GM23338 (cell line): ENCODE results near the gene TOMM5.

Experiments
- CREB1 ChIP-seq: fragments of 250-450 bp; sonication (Bioruptor Pico); IDR thresholded peaks from 2 replicates; pipeline ENCODE4 v1.5.0; 2020; ENCODE audit warnings: low read depth, mild to moderate bottlenecking, moderate library complexity
- EZH2 ChIP-seq: fragments of 200-600 bp; sonication (generic); IDR thresholded peaks from one replicate; pipeline ENCODE4 v1.8.0; 2017; ENCODE audit warnings: antibody characterized with exemption, mild to moderate bottlenecking, low read depth; ENCODE audit not compliant: unreplicated experiment
- EZH2phosphoT487 ChIP-seq: fragments of 200-600 bp; sonication (generic); IDR thresholded peaks from one replicate; pipeline ENCODE4 v1.8.1; 2018; ENCODE audit warnings: antibody characterized with exemption; ENCODE audit not compliant: unreplicated experiment
- POLR2AphosphoS5 ChIP-seq: IDR thresholded peaks from 2 replicates; pipeline ENCODE4 v1.6.1; 2016; ENCODE audit warnings: antibody characterized with exemption, low read depth
- REST ChIP-seq: IDR thresholded peaks from one replicate; pipeline ENCODE4 v1.6.1; 2018; ENCODE audit warnings: antibody characterized with exemption; ENCODE audit not compliant: unreplicated experiment
- ZNF114 ChIP-seq: fragments of 250-450 bp; sonication (Bioruptor Pico); IDR thresholded peaks from 2 replicates; pipeline ENCODE4 v1.5.0; 2020; ENCODE audit warnings: mild to moderate bottlenecking, moderate library complexity
- TF ChIP-seq, protein P1 (sequence below), 2 experiments: fragments of 200-600 bp in 1 of 2; sonication (generic) in 1 of 2; conservative IDR thresholded peaks; 2 replicates each; pipeline versions ENCODE4 v1.5.1 to v1.6.1; 2016 to 2017; ENCODE audit warnings: antibody characterized with exemption in 2 of 2, low read depth in 2 of 2, mild to moderate bottlenecking in 2 of 2, moderate library complexity in 1 of 2
- TF ChIP-seq, protein P2 (sequence below): fragments of 250-450 bp; sonication (Bioruptor Pico); IDR thresholded peaks from 2 replicates; pipeline ENCODE4 v1.5.0; 2020; ENCODE audit warnings: mild to moderate bottlenecking, moderate library complexity

GRCh38 chr9:37549527-37549926 is 42.9 kb downstream of the TOMM5 start:
- TF ChIP-seq, protein P1, sequence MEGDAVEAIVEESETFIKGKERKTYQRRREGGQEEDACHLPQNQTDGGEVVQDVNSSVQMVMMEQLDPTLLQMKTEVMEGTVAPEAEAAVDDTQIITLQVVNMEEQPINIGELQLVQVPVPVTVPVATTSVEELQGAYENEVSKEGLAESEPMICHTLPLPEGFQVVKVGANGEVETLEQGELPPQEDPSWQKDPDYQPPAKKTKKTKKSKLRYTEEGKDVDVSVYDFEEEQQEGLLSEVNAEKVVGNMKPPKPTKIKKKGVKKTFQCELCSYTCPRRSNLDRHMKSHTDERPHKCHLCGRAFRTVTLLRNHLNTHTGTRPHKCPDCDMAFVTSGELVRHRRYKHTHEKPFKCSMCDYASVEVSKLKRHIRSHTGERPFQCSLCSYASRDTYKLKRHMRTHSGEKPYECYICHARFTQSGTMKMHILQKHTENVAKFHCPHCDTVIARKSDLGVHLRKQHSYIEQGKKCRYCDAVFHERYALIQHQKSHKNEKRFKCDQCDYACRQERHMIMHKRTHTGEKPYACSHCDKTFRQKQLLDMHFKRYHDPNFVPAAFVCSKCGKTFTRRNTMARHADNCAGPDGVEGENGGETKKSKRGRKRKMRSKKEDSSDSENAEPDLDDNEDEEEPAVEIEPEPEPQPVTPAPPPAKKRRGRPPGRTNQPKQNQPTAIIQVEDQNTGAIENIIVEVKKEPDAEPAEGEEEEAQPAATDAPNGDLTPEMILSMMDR (conservative IDR thresholded peaks at IDR 0.05; ENCODE audit: low read depth in 2 of 2) = no peak
- TF ChIP-seq EZH2phosphoT487 (no peak), REST (no peak), POLR2AphosphoS5 (no peak), EZH2 (no peak), CREB1 (CRISPR knock-in tag) (no peak), ZNF114 (no peak)
- TF ChIP-seq, protein P2, sequence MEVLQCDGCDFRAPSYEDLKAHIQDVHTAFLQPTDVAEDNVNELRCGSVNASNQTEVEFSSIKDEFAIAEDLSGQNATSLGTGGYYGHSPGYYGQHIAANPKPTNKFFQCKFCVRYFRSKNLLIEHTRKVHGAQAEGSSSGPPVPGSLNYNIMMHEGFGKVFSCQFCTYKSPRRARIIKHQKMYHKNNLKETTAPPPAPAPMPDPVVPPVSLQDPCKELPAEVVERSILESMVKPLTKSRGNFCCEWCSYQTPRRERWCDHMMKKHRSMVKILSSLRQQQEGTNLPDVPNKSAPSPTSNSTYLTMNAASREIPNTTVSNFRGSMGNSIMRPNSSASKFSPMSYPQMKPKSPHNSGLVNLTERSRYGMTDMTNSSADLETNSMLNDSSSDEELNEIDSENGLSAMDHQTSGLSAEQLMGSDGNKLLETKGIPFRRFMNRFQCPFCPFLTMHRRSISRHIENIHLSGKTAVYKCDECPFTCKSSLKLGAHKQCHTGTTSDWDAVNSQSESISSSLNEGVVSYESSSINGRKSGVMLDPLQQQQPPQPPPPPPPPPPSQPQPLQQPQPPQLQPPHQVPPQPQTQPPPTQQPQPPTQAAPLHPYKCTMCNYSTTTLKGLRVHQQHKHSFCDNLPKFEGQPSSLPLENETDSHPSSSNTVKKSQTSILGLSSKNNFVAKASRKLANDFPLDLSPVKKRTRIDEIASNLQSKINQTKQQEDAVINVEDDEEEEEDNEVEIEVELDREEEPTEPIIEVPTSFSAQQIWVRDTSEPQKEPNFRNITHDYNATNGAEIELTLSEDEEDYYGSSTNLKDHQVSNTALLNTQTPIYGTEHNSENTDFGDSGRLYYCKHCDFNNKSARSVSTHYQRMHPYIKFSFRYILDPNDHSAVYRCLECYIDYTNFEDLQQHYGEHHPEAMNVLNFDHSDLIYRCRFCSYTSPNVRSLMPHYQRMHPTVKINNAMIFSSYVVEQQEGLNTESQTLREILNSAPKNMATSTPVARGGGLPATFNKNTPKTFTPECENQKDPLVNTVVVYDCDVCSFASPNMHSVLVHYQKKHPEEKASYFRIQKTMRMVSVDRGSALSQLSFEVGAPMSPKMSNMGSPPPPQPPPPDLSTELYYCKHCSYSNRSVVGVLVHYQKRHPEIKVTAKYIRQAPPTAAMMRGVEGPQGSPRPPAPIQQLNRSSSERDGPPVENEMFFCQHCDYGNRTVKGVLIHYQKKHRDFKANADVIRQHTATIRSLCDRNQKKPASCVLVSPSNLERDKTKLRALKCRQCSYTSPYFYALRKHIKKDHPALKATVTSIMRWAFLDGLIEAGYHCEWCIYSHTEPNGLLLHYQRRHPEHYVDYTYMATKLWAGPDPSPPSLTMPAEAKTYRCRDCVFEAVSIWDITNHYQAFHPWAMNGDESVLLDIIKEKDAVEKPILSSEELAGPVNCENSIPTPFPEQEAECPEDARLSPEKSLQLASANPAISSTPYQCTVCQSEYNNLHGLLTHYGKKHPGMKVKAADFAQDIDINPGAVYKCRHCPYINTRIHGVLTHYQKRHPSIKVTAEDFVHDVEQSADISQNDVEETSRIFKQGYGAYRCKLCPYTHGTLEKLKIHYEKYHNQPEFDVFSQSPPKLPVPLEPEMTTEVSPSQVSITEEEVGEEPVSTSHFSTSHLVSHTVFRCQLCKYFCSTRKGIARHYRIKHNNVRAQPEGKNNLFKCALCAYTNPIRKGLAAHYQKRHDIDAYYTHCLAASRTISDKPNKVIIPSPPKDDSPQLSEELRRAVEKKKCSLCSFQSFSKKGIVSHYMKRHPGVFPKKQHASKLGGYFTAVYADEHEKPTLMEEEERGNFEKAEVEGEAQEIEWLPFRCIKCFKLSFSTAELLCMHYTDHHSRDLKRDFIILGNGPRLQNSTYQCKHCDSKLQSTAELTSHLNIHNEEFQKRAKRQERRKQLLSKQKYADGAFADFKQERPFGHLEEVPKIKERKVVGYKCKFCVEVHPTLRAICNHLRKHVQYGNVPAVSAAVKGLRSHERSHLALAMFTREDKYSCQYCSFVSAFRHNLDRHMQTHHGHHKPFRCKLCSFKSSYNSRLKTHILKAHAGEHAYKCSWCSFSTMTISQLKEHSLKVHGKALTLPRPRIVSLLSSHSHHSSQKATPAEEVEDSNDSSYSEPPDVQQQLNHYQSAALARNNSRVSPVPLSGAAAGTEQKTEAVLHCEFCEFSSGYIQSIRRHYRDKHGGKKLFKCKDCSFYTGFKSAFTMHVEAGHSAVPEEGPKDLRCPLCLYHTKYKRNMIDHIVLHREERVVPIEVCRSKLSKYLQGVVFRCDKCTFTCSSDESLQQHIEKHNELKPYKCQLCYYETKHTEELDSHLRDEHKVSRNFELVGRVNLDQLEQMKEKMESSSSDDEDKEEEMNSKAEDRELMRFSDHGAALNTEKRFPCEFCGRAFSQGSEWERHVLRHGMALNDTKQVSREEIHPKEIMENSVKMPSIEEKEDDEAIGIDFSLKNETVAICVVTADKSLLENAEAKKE (CRISPR knock-in tag) = no peak
